Fibroblast of the aortic adventitia (primary cell): ENCODE measurements around the gene NNT. TPM values are rescaled to one million over a fixed set of nuclear protein-coding genes. Genes with fewer than 3 reads are reported as not detected.
A peak's percentile ranks its signal among the peaks of the same experiment; 100 is the strongest.

Experiments
- DNase-seq: peaks from one replicate; pipeline ENCODE4 v3.0.0-alpha.2; 2010; ENCODE audit warnings: low read depth
- H3K4me3 ChIP-seq: 2 replicates; pipeline ENCODE4 v1.5.1; 2011; ENCODE audit warnings: low read depth, mild to moderate bottlenecking, control low read depth, low read length, moderate library complexity
- CTCF ChIP-seq: IDR thresholded peaks from 2 replicates; pipeline ENCODE4 v1.5.1; 2011; ENCODE audit warnings: mild to moderate bottlenecking, low read length, control low read depth, inconsistent platforms; ENCODE audit not compliant: insufficient read depth
- total RNA-seq: library from RNA; depleted of rRNA; stranded (reverse); fragments of >200 nt; gene quantifications from 2 replicates; pipeline ENCODE4 v1.2.3, GENCODE V29; 2012; ENCODE audit warnings: low replicate concordance

NNT gene
- total RNA-seq, 1 donor = 80.3 TPM

- no peak for TF ChIP-seq CTCF
- DNase-seq = peak; percentile 37
- H3K4me3 ChIP-seq = no peak overlapping the region
These were observed 42.9 kb upstream of the NNT start for GRCh38 chr5:43560128-43560527.

GRCh38 chr5:43561356-43561755 is 41.6 kb upstream of the NNT start:
- H3K4me3 ChIP-seq = no peak overlapping the region
- DNase-seq = peak; percentile 11
- no peak for TF ChIP-seq CTCF

GRCh38 chr5:43563321-43563720 is 39.7 kb upstream of the NNT start:
- TF ChIP-seq CTCF = no peak
- no peak overlapping the region for H3K4me3 ChIP-seq
- DNase-seq = peak; percentile 70

GRCh38 chr5:43564289-43564850 is 38.6 kb upstream of the NNT start:
- no peak overlapping the region for H3K4me3 ChIP-seq
- DNase-seq = peak; percentile 9
- no peak for TF ChIP-seq CTCF

- H3K4me3 ChIP-seq = no peak overlapping the region
- no peak for DNase-seq
- TF ChIP-seq CTCF = no peak
These were observed 37.9 kb upstream of the NNT start for GRCh38 chr5:43565043-43565442.

GRCh38 chr5:43567967-43568366 is 35.0 kb upstream of the NNT start:
- no peak for DNase-seq
- TF ChIP-seq CTCF = no peak
- H3K4me3 ChIP-seq = no peak overlapping the region

- no peak overlapping the region for H3K4me3 ChIP-seq
These were observed 33.7 kb upstream of the NNT start for GRCh38 chr5:43569236-43569746.

More at GRCh38 chr5:43569236-43569746, 33.7 kb upstream of the NNT start:
- DNase-seq = no peak
- TF ChIP-seq CTCF = no peak
